Stimulated activated memory B cell treated with anti-CD40 and anti-IgM and Interleukin-4, amounts not matched to agents 10 μg/mL and 1 μg/mL and 100 μg/mL, for 72 hours (primary cell): ENCODE measurements around the gene RCOR3.

ENCODE experiments used
- ATAC-seq: fragments of 150-1000 bp; cut with Tn5 transposase; 2 replicates; pipeline ENCODE4 v1.10.0; 2021
- H3K27ac Mint-ChIP-seq: one replicate; pipeline ENCODE4 v1.8.0; 2022; ENCODE audit warnings: mild to moderate bottlenecking, mixed read lengths
- H3K27me3 Mint-ChIP-seq: one replicate; pipeline ENCODE4 v1.8.0; 2022; ENCODE audit warnings: mixed read lengths
- H3K36me3 Mint-ChIP-seq: one replicate; pipeline ENCODE4 v1.8.0; 2022; ENCODE audit warnings: mixed read lengths
- H3K4me1 Mint-ChIP-seq: one replicate; pipeline ENCODE4 v1.8.0; 2022; ENCODE audit warnings: mixed read lengths
- H3K4me3 Mint-ChIP-seq: one replicate; pipeline ENCODE4 v1.8.0; 2022; ENCODE audit warnings: mild to moderate bottlenecking, moderate library complexity, mixed read lengths
- H3K9me3 Mint-ChIP-seq: one replicate; pipeline ENCODE4 v1.8.0; 2022; ENCODE audit warnings: mixed read lengths

The RCOR3 gene

DNA sequence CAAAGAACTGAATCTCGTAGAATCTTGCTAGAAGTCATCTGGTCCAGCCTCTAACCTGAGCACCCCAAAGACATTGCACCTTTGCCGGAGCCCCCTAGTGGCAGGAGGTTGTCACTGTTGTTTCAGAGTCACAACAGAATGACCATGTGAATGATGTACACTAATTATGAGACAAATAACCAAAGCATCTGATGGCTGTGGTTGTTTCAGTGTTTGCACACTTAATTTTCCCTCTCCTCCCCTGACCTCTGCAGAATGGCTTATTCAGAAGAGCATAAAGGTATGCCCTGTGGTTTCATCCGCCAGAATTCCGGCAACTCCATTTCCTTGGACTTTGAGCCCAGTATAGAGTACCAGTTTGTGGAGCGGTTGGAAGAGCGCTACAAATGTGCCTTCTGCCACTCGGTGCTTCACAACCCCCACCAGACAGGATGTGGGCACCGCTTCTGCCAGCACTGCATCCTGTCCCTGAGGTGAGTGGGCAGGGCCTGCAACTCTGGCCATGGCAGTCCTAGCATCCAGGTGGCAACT, 93.9 kb downstream of the RCOR3 start:
- Mint-ChIP-seq H3K4me3 (peak overlapping the region; percentile 45), H3K9me3 (peaks cover 4% of the 10 kb centered on the region), H3K27me3 (no peaks in the 10 kb centered on the region), H3K27ac (peak overlapping the region; percentile 91), H3K4me1 (peaks cover 73% of the 10 kb centered on the region), H3K36me3 (peaks cover 42% of the 10 kb centered on the region)
- peak; percentile 94 for ATAC-seq

GRCh38 chr1:211353562-211354212, 94.5 kb downstream of the RCOR3 start:
- Mint-ChIP-seq H3K4me1 (peaks cover 69% of the 10 kb centered on the region), H3K36me3 (peaks cover 42% of the 10 kb centered on the region), H3K4me3 (no peak overlapping the region), H3K9me3 (peaks cover 4% of the 10 kb centered on the region), H3K27me3 (no peaks in the 10 kb centered on the region), H3K27ac (peak overlapping the region; percentile 91)
- ATAC-seq: no peak

DNA sequence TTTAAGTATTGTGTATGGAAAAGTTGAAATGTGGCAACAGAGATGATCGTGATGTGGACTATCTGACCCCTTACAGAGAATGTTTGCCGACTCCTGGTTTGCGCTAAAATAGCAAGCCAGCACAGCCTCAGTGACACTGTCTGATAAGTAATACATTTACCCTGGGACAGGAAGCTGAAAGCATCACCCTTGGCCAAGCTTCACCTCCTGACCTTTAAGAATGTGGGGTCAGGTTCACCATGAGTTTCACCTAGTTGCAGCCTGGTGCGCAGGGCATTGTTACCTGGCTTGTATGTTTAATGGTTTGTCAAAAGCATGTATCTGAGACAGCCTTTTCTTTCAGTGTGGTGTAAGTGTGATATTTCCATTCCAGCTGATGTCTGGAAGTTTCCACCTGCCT, 96.7 kb downstream of the RCOR3 start:
- Mint-ChIP-seq H3K4me3 (no peak overlapping the region), H3K9me3 (peaks cover 4% of the 10 kb centered on the region), H3K4me1 (peaks cover 56% of the 10 kb centered on the region), H3K27me3 (no peaks in the 10 kb centered on the region), H3K36me3 (peaks cover 52% of the 10 kb centered on the region), H3K27ac (no peak overlapping the region)
- ATAC-seq: no peak

DNA sequence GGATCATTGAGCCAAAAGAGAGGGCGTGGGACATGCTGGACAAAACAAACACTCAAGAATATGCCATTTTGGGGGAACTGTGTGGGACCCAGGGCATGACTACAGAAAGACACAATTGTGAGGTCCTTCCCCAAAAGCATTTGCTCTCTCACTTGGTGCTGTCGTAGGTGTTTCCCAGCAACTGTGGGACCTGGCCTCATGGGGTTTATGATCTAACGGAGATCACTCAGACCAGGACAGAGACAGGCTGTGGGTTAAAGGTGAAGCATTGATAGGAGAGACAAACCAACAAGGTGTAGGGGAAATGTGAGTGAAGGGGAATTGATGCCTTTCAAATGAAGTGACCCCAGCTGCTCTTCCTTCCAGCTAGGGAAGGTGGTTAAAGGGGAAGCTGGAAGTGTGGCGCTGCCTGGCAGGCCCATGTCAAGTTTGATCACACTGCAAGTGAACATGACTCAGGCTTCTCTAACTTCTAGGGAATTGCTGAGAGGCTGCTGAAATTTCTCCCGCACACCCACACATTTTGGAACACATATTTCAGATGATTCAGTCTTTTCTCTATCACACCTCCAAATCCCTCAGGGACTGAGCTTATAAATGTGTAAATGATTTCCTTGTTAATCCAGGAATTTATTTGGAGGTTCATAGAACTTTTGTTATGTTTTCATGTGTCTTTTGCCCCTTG, 97.7 kb downstream of the RCOR3 start:
- Mint-ChIP-seq H3K36me3 (peaks cover 50% of the 10 kb centered on the region), H3K4me1 (peaks cover 46% of the 10 kb centered on the region), H3K27ac (no peak overlapping the region)

GRCh38 chr1:211358685-211359084, 99.5 kb downstream of the RCOR3 start:
- Mint-ChIP-seq H3K4me3 (no peak overlapping the region), H3K36me3 (peaks cover 42% of the 10 kb centered on the region)

More for the DNA sequence above, 97.7 kb downstream of the RCOR3 start:
- Mint-ChIP-seq H3K9me3 (peaks cover 2% of the 10 kb centered on the region), H3K27me3 (no peaks in the 10 kb centered on the region), H3K4me3 (no peak overlapping the region)
- ATAC-seq: no peak

GRCh38 chr1:211359876-211360275, 100.7 kb downstream of the RCOR3 start:
- Mint-ChIP-seq H3K9me3 (no peaks in the 10 kb centered on the region), H3K4me3 (no peak overlapping the region), H3K4me1 (peaks cover 19% of the 10 kb centered on the region), H3K27ac (peak overlapping the region; percentile 42), H3K36me3 (peaks cover 42% of the 10 kb centered on the region), H3K27me3 (no peaks in the 10 kb centered on the region)
- ATAC-seq: no peak

More at GRCh38 chr1:211358685-211359084, 99.5 kb downstream of the RCOR3 start:
- Mint-ChIP-seq H3K27ac (peak overlapping the region; percentile 42), H3K27me3 (no peaks in the 10 kb centered on the region), H3K9me3 (no peaks in the 10 kb centered on the region), H3K4me1 (peaks cover 30% of the 10 kb centered on the region)
- no peak for ATAC-seq

DNA sequence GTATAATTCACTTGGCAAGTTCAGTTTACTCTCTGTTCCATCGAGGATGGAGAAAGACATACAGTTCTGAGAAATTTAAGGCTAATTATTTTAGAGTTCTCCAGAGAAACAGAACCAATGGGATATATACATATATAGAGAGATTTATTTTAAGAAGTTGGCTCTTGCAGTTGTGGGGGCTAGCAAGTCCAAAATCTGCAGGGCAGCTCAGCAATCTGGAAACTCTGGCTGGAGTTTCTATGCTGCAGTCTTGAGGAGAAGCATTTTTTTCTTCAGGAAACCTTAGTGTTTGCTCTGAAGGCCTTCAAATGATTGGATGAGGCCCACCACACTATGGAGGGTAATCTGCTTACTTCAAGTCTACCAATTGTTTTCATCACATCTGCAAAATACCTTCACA, 102.0 kb downstream of the RCOR3 start:
- Mint-ChIP-seq H3K4me1 (peaks cover 13% of the 10 kb centered on the region), H3K9me3 (no peaks in the 10 kb centered on the region), H3K4me3 (no peak overlapping the region), H3K27ac (no peak overlapping the region), H3K27me3 (no peaks in the 10 kb centered on the region), H3K36me3 (peaks cover 41% of the 10 kb centered on the region)
- ATAC-seq: no peak
